ENCODE results near the gene HDC.

HDC gene

DNA sequence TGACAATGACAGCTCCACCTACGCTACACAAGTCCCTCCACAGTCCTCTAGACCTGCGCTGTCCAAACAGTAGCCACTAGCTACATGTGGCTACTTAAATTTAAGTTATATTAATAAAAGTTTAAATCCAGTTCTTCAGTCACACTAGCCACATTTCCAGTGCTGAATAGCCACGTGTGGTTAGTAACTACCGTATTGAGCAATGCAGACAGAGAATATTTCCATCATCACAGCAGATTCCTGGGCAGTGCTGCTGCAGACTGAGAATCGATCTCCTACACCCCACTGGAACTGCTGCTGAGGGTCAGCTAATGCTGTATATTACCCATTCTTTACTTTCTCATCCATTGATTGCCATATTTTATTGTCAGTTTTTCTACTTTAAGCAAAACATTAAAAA is 40.9 kb downstream of the HDC start:
- DNase-seq (ENCODE audit: low read depth) = no peak

DNA sequence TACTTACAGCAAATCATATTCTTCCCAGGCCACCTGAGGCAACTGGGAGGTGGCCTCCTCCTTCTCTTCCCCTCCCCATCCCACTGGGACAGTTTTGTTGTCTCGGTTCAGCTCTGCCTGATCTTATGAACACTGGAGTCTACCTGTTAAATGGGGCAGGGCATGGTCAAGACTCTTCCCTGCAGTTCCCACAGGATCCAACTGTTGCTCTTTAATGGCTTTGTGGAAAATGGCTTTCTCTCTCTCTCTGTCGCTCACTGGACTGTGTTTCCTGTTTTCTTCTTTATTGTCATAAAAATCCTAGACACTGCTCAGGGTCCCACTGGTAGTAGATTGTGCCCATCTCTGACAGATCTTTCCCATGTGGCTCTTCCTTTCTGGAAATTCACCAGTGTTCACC is 43.3 kb downstream of the HDC start:
- no peak for DNase-seq (ENCODE audit: low read depth)

DNA sequence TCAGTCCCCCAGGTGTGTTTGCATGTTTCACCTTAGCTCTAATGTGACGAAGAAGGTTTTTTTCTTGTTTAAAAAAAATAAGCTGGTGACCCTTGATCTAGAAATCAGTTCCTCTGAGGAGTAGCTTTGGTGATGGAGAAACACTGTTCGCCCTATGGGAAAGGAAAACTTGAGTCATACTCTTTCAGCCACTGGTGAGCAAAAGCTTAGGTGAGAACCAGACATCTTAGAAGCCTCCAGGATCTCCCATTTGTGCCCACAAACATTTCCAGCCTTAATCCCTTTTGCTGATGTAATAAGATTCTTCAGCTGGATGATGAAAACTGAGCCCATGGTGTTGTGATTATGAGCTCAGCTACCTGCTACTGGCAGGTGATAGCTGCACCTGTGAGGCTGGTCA is 45.7 kb downstream of the HDC start:
- DNase-seq (ENCODE audit: low read depth) = no peak

DNA sequence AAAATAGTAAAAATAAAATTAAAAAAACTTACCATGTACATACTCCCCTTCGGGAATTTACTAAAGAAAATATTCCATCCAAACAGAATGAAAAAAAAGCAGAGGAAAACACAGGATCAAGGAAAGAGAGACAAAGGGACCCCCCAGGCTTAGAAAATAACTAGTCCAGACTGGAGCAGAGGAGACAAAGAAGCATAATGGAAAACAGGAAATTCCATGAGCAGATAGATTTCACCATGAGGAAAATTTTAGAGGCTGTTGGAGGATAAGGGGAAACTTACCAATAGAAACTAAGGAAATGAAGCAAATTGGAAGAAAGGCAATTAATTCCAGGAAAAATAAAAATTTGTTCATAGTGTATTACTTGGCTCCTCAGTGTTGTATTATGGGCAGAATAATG is 46.8 kb downstream of the HDC start:
- DNase-seq (ENCODE audit: low read depth) = no peak

DNA sequence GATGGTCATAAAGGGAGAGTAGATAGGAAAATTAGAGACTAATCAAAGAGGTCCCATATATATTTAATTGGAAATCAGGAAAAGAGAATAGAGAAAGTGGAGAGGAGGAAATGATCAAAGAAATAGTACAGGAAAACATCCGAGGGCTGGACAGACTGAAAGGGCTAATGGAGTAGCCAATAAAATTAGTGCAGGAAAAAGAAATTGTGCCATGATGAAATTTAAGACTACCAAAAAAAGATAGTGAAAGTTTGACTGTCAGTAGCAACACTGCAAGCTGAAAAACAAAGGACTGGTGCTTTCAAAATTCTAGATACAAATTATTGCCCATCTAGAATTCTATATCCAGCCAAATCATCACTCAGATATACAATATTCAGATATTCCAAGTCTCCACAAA is 47.2 kb downstream of the HDC start:
- no peak for DNase-seq (ENCODE audit: low read depth)

DNA sequence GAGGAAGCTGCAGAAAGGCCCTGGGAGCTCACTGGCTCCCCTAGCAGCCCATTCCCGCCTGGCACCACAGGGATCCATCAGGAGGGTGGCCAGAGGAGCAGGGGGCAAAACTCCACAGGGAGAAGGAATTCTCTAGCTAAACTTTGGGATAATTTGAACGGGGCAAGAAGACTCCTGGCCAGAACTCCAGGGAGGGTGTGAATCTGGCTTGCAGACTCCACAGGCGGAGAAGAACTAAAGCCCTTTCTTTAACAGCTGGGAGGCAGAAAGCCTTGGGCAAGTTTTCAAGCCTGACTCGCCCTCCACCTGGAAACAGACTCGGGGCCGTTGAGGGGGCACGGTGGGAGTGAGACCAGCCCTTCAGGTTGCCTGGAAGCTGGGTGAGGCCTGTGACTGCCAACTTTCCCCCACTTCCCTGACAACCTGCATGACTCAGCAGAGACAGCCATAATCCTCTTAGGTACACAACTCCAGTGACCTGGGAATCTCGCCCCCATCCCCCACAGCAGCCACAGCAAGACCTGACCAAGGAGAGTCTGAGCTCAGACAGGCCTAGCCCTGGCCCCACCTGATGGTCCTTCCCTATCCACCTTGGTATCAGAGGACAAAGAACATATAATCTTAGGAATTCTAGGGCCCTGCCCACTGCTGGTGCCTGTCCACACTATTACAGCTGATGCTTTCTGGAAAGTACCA is 54.9 kb downstream of the HDC start:
- no peak for DNase-seq (ENCODE audit: low read depth)

DNA sequence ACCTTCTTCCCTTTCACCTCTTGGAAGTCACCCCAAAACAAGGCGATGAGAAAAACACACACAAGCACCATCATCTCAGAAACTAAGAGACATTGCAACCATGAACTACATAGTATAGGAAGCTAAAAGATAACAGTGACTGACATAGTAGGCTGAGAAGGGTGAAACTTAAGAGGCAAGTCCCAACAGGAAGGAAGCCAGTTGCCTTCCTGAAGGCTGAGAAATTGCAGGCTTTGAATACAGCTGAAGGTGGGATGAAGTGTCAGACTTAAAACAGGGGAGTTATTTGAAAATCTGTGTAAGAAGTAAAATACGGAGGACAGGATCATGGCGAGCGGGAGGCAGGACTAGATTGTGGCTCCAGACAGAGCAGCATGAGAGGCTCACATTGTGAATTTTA is 55.7 kb downstream of the HDC start:
- DNase-seq (ENCODE audit: low read depth) = no peak

DNA sequence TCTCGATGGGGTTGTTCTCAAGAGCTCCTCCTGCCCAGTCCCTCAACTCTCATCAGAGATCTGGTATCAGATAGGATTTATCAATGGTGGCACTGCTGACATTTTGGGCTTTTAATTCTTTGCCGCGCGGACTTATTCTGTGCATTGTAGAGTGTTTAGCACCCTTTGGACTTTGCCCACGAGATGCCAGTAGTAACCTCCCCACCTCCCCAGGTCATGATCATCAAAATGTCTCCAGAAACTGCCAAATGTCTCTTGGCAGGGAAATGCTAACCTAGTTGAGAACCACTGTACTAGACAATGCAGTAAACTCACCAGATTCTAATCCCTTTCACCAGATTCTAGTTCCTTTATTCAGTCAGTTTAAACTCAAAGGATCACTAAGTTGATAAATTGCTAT is 59.5 kb downstream of the HDC start:
- no peak for DNase-seq (ENCODE audit: low read depth)

DNA sequence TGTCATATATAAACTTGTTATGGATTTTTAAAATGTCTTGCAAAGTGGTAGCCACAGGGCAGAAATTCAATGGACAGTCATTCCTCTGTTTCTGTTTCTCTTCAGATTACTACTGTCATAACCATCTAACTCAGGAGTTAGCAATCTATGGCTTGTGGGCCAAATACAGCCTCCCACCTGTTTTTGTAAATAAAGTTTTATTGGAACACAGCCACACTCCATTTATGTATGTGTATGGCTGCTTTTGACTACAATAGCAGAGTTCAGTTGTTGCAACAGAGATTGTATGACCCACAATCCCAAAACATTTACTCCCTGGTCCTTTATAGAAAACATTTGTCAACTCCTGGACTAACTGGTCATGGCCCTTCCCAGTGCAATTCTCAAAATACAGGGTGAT is 63.5 kb downstream of the HDC start:
- no peak for DNase-seq (ENCODE audit: low read depth)

DNA sequence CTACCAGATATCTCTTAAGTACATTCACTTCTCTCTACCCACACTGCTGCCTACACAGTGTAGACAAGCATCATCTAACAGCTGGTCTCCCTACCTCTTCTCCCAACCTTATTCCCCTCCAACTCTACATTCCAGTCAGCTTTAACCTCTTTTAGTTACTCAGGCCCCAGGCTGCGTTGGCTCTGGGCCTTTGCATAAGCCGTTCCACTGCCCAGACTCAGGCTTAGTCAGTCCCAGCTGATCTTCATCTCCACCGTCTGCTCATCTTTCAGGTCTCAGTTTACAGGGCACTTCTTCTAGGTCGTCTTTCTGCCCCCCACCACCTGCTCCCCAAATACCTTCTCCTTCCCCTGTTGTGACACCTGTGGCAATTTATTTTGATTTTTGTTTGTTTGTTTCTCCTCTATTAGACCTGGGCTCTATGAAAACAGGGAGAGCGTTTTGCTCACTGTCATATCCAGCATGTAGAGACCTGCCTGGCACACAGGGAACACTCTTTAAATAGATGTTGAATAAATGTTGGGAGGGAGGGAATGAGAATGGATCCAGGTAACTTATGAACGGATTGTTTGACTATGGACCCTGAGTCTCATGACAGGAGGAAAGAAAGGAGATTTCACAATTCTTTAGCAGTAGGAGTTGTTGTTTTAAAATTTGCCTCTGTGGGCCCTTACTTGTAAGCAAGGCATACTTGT is 72.5 kb downstream of the HDC start:
- no peak for DNase-seq (ENCODE audit: low read depth)

DNA sequence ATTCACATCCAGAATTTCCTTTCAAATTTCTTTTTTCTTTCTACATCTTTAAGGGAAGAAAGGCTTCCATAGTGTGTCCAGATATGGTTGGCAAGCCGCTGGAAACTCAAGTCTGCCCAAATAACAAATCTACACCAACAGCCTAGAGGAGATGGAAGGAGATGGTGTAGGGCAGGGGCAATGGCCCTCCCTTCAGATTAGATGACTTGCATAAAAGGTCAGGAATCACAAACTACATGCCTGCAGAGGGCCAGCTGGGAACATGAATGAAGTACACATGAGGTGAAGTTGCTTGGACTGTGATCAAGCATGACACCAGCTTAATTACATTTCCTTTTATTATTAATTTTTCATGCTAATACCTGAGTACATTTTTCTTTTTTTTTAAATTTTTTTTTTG is 73.4 kb downstream of the HDC start:
- no peak for DNase-seq (ENCODE audit: low read depth)
